ENCODE measurements around the gene SNAP91.

SNAP91 gene

GRCh38 chr6:83605517-83605916 is 103.4 kb downstream of the SNAP91 start:
- DNase-seq, result no peak
- H3K27me3 ChIP-seq (replicated peaks; ENCODE audit: insufficient read depth, low read length), result no peaks in the 10 kb centered on the region
- TF ChIP-seq EZH2 (optimal IDR thresholded peaks at IDR 0.05; ENCODE audit: low read depth, low read length) (no peak), EZH2phosphoT487 (IDR thresholded peaks at IDR 0.05; ENCODE audit: low read length) (no peak), CTCF (IDR thresholded peaks at IDR 0.05; ENCODE audit: low read length) (no peak)
- no peaks in the 10 kb centered on the region for H4K20me1 ChIP-seq (ENCODE audit: insufficient read depth, low read length)
- no peaks in the 10 kb centered on the region for H3K9me3 ChIP-seq (replicated peaks; ENCODE audit: insufficient read depth, low read length)
- H2AFZ ChIP-seq (ENCODE audit: low read length), result no peak overlapping the region
- H3K36me3 ChIP-seq (replicated peaks; ENCODE audit: insufficient read depth, low read length), result no peaks in the 10 kb centered on the region
- H3K27ac ChIP-seq (ENCODE audit: low read length), result no peak overlapping the region
- H3K9me2 ChIP-seq (replicated peaks; ENCODE audit: insufficient read depth, low read length), result no peaks in the 10 kb centered on the region
- H3K4me3 ChIP-seq (ENCODE audit: low read length), result no peak overlapping the region
- H3K4me2 ChIP-seq (ENCODE audit: low read depth, low read length), result no peak overlapping the region
- no peaks in the 10 kb centered on the region for H3K79me2 ChIP-seq (ENCODE audit: low read length)
- no peaks in the 10 kb centered on the region for H3K4me1 ChIP-seq (ENCODE audit: low read length)
- H3K9ac ChIP-seq (ENCODE audit: low read length), result no peak overlapping the region
- no peaks in the 10 kb centered on the region for H3F3A ChIP-seq (ENCODE audit: insufficient read depth, low read length)

- Histone ChIP-seq H3F3A (ENCODE audit: insufficient read depth, low read length) (no peaks in the 10 kb centered on the region), H4K20me1 (ENCODE audit: insufficient read depth, low read length) (no peaks in the 10 kb centered on the region), H3K4me2 (ENCODE audit: low read depth, low read length) (no peak overlapping the region), H3K27ac (ENCODE audit: low read length) (no peak overlapping the region), H3K4me1 (ENCODE audit: low read length) (no peaks in the 10 kb centered on the region), H3K27me3 (replicated peaks; ENCODE audit: insufficient read depth, low read length) (no peaks in the 10 kb centered on the region), H3K9ac (ENCODE audit: low read length) (no peak overlapping the region), H3K36me3 (replicated peaks; ENCODE audit: insufficient read depth, low read length) (no peaks in the 10 kb centered on the region), H2AFZ (ENCODE audit: low read length) (no peak overlapping the region), H3K9me3 (replicated peaks; ENCODE audit: insufficient read depth, low read length) (no peaks in the 10 kb centered on the region), H3K4me3 (ENCODE audit: low read length) (no peak overlapping the region), H3K9me2 (replicated peaks; ENCODE audit: insufficient read depth, low read length) (no peaks in the 10 kb centered on the region), H3K79me2 (ENCODE audit: low read length) (no peaks in the 10 kb centered on the region)
- TF ChIP-seq EZH2phosphoT487 (IDR thresholded peaks at IDR 0.05; ENCODE audit: low read length) (no peak), EZH2 (optimal IDR thresholded peaks at IDR 0.05; ENCODE audit: low read depth, low read length) (no peak), CTCF (IDR thresholded peaks at IDR 0.05; ENCODE audit: low read length) (no peak)
- DNase-seq, result no peak
Measured at GRCh38 chr6:83603551-83603950, 105.3 kb downstream of the SNAP91 start.

GRCh38 chr6:83601119-83601518 is 107.8 kb downstream of the SNAP91 start:
- no peak overlapping the region for H3K4me2 ChIP-seq (ENCODE audit: low read depth, low read length)
- no peaks in the 10 kb centered on the region for H4K20me1 ChIP-seq (ENCODE audit: insufficient read depth, low read length)
- TF ChIP-seq CTCF (IDR thresholded peaks at IDR 0.05; ENCODE audit: low read length), result no peak
- H3K9me2 ChIP-seq (replicated peaks; ENCODE audit: insufficient read depth, low read length), result no peaks in the 10 kb centered on the region
- H3K9me3 ChIP-seq (replicated peaks; ENCODE audit: insufficient read depth, low read length), result no peaks in the 10 kb centered on the region
- no peak for DNase-seq
- H3K27ac ChIP-seq (ENCODE audit: low read length), result no peak overlapping the region
- no peaks in the 10 kb centered on the region for H3K36me3 ChIP-seq (replicated peaks; ENCODE audit: insufficient read depth, low read length)
- no peaks in the 10 kb centered on the region for H3K4me1 ChIP-seq (ENCODE audit: low read length)
- H2AFZ ChIP-seq (ENCODE audit: low read length), result no peak overlapping the region
- no peak overlapping the region for H3K9ac ChIP-seq (ENCODE audit: low read length)
- no peaks in the 10 kb centered on the region for H3F3A ChIP-seq (ENCODE audit: insufficient read depth, low read length)
- H3K4me3 ChIP-seq (ENCODE audit: low read length), result no peak overlapping the region
- H3K27me3 ChIP-seq (replicated peaks; ENCODE audit: insufficient read depth, low read length), result no peaks in the 10 kb centered on the region
- no peaks in the 10 kb centered on the region for H3K79me2 ChIP-seq (ENCODE audit: low read length)

Data from MM.1S (cell line).